Suppressor macrophage (primary cell): Measurements from ENCODE around the gene ZNF324.
A peak's percentile ranks its signal among the peaks of the same experiment; 100 is the strongest.
"Not testable (repeated sequence)": the region's sequence is repeated elsewhere in the genome, so short reads cannot be mapped to it uniquely, and the experiment has no call there.

Experiments
- DNase-seq, 4 experiments: peaks; one replicate each; pipeline ENCODE4 v3.0.0-alpha.2; 2020 to 2022

The ZNF324 gene

DNA sequence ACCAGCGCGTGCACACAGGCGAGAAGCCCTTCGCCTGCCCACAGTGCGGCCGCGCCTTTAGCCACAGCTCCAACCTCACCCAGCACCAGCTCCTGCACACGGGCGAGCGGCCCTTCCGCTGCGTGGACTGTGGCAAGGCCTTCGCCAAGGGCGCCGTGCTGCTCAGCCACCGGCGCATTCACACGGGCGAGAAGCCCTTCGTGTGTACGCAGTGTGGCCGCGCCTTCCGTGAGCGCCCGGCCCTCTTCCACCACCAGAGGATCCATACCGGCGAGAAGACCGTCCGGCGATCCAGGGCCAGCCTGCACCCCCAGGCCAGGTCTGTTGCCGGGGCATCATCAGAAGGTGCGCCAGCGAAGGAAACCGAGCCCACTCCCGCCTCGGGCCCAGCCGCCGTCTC is 4.9 kb downstream of the ZNF324 start:
- DNase-seq: no peak

DNA sequence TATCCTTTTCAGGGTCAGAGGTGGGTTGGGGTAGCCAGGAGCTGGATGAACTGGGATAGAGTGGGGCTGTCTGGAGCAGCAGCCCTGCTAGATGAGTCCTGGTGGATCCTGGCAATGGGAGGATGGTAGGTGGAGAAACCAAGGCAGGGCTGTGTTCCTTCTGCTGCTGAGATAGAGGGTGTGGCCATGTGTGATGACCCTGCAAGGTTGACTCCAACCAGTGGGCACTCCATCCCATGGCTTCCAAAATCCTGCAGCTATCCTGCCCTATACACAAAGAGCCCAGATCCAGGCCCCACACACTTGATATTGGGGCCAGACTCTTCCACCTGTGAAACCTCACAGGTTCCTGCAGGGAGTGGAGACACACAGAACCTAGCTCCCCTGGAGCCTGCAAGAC is 6.9 kb downstream of the ZNF324 start:
- DNase-seq: no peak

GRCh38 chr19:58474291-58474996 is 7.6 kb downstream of the ZNF324 start:
- DNase-seq: no peak

DNA sequence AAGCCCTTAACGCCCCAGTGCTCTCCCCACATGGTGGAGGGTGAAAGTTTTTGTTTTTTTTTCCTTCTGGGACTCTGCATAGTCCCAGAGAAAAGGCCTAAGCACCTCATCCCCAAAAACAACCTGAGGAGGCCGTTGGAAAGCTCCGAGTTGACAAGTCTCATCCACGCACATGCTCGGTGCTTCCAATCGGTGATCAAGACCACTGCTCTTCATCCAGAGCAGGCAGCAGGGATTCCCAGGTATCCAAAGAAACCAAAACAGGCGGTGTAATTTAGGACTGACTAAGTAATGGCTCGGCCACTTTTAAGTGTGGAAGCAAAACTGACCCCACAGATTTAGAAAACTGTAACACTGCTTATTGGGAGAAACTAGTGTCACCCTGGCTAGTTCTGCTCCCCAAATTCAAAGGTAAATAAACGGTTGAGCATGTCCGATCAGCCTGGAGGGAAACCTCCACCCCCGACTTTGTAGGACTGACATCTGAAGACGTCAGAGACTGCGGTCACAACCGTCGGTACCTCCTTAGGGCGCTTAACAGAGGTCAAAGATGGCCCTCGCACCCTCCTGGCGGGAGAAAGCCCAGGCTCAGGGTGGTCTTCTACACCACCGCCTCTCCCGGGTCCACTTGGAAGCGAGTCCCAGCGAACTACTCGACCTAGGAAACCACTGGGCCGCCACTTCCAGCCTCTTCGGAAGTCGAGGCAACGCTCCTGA is 8.3 kb downstream of the ZNF324 start:
- DNase-seq: no peak

DNA sequence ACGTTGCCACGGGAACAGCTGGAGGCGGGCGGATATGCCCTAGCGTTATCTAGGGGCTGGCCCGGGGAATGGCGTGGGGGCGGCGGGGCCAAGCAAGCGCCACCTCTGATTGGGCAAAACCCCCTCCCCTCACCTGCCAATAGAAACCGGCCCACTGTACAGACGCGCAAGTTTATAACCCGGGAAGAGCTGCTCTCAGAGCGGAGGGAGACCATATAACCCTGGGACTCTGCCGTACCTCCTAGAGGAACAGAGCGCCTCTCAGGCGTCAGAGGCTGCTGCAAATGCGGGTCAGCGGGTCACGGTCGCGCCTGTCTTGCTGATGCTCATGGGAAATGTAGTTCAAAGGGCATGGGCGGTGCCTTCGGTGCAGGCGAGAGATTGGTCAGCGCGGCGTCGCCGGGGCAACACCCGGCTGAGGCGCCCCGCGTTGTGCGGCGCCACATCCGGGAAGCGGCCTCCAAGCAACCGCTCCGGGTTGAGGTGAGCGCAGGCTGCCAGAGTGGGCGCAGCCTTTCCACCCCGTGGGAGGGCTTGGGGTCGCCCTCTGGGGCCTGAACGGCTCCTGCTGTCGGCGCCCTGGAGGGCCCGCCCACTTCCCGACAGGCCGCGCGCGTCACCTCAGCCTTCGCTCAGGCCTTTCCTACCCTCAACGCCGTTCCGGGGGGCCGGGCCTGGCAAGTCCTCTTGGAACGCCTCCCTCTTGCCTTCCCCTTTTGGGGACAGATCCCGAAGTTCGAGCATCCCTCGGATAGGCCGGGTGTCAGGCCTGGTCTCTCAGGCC is 9.0 kb downstream of the ZNF324 start, which contains the start of gene ZNF446:
ZNF446 (plus strand) TSS at position 639 of the 784 bp plus-strand sequence. CDS start 867 bp downstream, outside the sequence.
- peak; percentile 95 to 97 (median 97) for DNase-seq

DNA sequence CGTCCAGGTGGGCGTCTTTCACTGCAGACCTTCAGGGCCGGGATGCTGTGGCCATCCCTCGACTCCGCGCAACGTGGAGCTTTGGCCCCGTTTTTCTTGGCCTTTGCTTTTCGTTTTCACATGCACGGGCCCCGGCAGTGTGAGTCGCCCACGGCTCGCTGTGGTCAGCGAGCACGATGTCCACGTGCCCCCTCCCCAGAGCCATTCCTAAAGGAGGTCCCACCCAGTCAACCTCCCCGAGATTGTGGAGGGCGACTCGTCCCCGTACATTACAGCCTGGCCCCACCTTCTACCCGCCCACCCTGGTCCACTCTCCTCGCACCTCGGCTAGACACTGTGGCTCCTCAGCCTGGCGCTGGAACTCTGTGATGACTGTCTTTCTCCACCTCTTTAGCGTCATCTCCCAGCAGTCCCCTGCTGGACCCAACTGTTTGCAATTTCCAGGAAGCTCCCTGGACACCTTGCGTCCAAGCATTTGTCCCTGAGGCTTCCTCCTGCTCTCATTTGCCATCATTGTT is 9.7 kb downstream of the ZNF324 start:
- no peak for DNase-seq

- DNase-seq: no peak
Observed at GRCh38 chr19:58477130-58477529, 10.2 kb downstream of the ZNF324 start.

DNA sequence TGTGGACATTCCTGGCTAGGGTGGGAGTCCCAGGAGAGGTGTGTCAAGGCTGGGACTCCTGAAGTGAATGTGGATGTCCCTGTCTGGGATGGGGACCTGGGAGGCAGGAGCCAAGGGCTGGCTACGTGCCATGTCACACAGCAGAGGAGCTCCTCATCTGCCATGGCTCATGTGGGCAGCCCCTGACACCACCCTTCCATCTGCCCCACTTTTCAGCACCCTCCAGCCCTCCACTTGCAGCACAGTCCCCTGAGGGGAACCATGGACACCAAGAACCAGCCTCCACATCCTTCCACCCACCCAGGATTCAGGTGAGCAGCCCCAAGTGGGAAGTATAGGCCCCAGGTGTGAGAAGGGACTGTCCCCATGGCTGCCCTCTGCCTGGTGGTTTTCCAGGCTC is 11.0 kb downstream of the ZNF324 start:
- DNase-seq: no peak

DNA sequence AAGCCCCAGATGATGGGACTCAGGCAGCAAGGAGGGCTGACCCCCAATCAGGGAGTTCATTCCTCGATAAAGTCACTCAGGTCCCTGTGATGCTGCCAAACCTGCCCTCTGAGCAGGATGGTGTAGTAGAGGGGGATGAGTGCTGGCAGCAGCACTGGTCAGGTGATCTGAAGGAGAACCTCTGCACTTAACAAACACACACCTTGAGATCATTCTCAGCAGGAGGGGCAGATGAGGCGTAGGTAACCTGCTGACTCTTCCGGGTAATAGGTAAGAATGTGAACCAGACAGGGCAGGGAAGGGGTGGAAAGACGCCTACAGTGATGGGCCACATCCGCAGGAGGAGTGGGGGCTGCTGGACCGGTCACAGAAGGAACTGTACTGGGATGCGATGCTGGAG is 12.4 kb downstream of the ZNF324 start:
- DNase-seq: no peak

- no peak for DNase-seq
Observed at GRCh38 chr19:58479736-58480480, 13.0 kb downstream of the ZNF324 start.

DNA sequence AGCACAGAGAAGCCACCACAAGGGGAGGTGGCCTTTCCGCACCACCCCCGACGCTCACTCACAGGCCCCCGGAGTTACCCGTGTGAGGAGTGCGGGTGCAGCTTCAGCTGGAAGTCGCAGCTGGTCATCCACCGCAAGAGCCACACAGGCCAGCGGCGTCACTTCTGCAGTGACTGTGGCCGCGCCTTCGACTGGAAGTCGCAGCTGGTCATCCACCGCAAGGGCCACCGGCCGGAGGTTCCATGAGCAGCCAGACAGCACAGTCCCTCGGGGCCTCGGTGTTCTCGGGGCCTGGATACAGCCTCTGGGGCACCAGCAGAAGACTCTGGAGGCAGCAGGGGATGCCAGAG is 13.6 kb downstream of the ZNF324 start:
- no peak for DNase-seq

DNA sequence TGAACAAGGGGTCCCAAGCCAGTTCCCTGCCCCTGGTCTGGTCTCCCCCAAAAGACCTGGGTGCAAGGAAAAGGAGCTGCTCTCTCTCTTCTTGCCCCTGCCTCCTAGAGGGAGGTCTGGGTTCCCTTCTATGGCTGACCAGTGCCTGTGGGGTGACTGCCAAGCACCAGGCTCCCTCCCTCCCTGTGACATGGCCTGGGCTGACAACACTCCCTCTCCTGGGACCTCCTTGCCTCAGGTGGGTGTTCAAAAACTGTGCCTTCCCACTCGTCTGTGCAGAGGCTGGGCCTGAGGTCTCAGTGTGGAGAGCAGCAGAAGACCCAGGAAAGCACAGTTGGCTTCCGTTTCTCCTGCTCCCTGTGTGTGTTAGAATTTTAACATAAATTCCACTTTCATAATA is 14.0 kb downstream of the ZNF324 start:
- no peak for DNase-seq

DNA sequence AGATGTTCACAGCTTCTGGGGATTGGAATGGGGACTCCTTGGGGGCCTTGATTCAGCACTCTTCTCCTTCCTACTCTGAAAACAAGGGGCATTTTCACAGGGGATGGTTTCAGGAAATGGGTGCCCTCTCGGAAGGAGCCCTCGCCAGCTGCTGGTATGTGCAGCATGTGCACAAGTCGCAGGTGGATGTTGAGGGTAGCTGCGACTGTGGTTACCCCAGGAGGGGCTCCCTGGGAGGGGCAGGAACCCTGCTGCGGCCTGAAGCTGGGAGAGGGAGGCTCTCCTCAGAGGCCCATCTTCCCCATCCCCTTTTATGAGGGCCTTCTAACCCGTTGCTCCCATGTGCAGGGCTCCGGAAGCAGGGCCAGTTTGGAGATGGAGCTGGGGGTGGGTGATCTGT is 15.5 kb downstream of the ZNF324 start:
- DNase-seq: no peak

DNA sequence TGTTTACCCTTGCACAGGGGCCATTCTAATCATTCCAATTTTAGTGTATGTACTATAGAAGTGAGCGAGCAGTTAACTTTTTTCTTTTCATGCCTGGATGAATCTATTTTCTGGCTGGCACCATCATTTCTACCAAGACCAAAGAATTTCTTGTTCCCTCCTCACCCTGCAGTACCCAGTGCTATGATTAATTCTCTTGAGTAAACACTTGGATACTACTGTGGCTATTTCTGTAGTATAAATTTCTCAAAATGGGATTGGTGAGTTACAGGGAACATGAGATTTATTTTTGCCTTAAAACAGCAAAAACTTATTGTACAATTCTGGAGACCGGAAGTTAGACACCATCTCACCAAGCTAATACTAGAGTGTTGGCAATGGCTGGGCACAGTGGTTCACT is 16.9 kb downstream of the ZNF324 start:
- DNase-seq: no peak

GRCh38 chr19:58484349-58484748 is 17.5 kb downstream of the ZNF324 start:
- DNase-seq: not testable (repeated sequence)

DNA sequence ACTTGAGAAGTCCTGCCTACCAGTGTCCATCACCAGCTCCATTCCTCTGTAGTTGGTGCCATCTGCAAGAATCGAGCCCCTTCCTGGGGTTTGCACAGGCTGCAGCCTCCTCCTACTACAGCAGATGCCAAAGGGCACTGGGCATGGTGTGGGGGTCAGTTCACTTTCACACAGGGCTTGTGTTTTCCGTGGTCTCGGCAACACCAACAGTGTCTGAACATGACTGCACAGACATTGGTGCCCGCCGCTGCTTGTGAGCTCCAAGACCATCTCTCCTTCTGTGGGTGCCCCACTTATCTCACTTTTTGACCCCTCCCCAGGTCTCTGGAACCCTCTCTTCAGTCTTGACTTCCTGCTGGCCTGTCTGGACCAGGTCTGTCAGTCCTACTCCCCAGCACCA is 24.5 kb downstream of the ZNF324 start:
- DNase-seq: no peak

DNA sequence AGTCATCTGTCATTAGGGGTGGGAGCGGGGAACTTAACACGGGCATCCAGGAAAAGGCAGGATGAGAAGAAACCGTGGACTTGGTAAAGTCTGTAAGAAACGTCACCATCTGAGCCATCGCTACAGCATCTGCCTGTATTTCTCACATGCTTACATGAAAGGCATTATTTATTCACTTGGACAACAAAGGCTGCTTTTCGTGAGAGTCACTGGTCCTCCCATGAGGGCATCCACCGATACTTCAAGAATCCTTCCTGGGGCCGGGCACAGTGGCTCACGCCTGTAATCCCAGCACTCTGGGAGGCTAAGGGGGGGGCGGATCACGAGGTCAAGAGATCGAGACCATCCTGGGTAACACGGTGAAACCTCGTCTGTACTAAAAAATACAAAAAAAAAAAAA is 25.4 kb downstream of the ZNF324 start:
- DNase-seq: no peak

DNA sequence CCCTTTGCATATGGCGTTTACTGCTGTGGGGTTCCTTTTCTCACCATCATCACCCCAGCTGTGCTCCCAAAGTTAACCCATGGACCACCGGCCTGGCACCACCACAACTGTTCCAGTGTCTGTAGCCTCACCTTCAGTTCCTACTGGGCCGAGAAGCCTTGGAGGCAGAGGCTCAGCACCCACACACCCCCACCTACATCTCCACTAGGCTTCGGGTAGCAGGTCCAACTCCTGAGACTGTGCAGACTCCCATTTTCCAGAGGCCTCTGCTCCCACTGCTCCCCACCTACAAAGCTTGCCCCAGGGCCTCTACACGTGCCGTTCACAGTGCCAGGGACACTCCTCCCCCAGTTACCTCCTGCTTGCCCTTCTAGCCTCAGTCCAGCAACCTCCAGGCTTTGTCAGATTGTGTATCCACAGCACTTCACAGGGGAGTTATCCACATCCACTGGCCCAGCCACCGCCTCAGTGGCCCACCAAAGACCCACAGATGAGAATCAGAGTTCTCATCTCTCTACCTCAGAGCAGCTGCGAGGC is 30.8 kb downstream of the ZNF324 start:
- DNase-seq: no peak

- DNase-seq: no peak
Observed at GRCh38 chr19:58498316-58499020, 31.6 kb downstream of the ZNF324 start.

GRCh38 chr19:58499021-58499927 is 32.4 kb downstream of the ZNF324 start:
- DNase-seq: peak; percentile 100

GRCh38 chr19:58500242-58500641 is 33.4 kb downstream of the ZNF324 start:
- no peak for DNase-seq
